Cardiac fibroblast (primary cell): Measurements from ENCODE around the gene UMOD.

Experiments used
- DNase-seq, 2 donors: peaks; one replicate each; pipeline versions ENCODE4 v3.0.0 to v3.0.0-alpha.2; 2010; ENCODE audit warnings: low read depth in 2 of 2
- H3K4me3 ChIP-seq, 2 donors: replicated peaks in 1 of 2; 1 replicate in 1 of 2; 2 replicates in 1 of 2; pipeline ENCODE4 v1.5.1; 2011; ENCODE audit warnings: low read depth in 2 of 2, low read length in 2 of 2, mild to moderate bottlenecking in 2 of 2, moderate library complexity in 1 of 2
- CTCF ChIP-seq: IDR thresholded peaks from one replicate; pipeline ENCODE4 v1.5.1; 2011; ENCODE audit warnings: low read depth, mild to moderate bottlenecking, low read length, inconsistent platforms

UMOD gene

DNA sequence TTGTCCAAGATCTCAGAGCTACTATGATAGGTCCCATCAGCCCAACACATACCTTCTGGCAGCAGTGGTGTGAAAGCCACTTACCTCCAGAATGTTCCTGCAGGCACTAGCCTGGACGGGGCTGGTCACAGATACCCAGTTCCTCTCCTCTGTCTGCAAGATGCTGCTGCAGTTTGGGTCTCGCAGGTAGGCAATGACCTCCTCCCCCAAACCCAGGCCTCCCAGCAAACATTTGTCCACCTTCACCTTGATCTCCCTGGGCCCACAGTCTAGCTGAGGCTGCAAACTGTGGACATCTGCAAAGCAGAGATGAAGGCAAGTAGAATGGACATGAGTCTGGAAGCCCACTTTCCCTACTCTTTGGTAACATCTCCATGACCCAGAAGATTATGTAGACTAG, 32.3 kb downstream of the UMOD start:
- no peak for TF ChIP-seq CTCF
- no peak overlapping the region for H3K4me3 ChIP-seq
- no peak for DNase-seq

DNA sequence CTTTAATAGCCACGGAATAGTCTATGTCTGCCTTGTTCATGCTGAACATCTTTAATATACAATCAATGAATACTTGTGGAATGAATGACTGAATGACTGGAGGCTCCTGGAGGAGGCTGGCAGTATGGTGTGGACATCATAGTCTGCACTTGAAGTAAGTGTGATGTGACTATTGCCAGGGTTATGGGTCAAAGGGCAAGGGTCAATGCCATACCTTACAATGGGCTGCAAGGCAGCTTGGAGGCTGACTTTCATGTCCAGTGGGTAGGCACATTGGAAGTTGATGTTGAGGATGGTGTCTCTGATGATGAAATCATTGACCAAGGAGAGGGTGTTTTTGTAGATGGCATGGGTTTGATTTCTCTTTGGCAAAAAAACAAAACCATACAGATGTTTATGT, 33.1 kb downstream of the UMOD start:
- no peak for DNase-seq
- TF ChIP-seq CTCF, result no peak
- H3K4me3 ChIP-seq, result no peak overlapping the region

- no peak overlapping the region for H3K4me3 ChIP-seq
- no peak for DNase-seq
- no peak for TF ChIP-seq CTCF
Measured at GRCh38 chr16:20318437-20318836, 34.1 kb downstream of the UMOD start.

GRCh38 chr16:20318006-20318405, 34.5 kb downstream of the UMOD start:
- TF ChIP-seq CTCF, result no peak
- no peak for DNase-seq
- H3K4me3 ChIP-seq, result no peak overlapping the region

DNA sequence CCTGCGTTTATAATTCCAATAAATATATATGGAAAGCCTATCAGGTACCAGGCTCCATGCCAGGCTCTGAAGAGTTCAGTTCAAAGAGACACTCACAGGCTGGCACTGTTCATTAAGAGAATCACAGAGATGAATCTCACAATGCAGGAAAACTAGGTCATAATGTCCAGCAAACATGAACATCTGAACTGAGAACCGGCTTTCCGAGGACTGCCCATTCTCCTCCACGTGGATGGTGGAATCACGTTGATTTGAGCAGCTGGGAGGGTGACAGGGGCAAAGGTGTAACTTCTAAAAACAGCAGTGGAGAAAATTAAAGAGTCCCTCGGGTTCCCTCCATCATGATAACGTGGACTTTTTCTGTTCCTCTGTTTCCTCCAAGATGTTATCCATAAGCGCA, 35.4 kb downstream of the UMOD start:
- TF ChIP-seq CTCF, result no peak
- no peak for DNase-seq
- H3K4me3 ChIP-seq, result no peak overlapping the region

GRCh38 chr16:20316715-20317114, 35.8 kb downstream of the UMOD start:
- DNase-seq, result no peak
- H3K4me3 ChIP-seq, result no peak overlapping the region
- TF ChIP-seq CTCF, result no peak

GRCh38 chr16:20315764-20316163, 36.8 kb downstream of the UMOD start:
- no peak for TF ChIP-seq CTCF
- no peak for DNase-seq
- H3K4me3 ChIP-seq, result no peak overlapping the region
